Neural cell (in vitro differentiated cells): ENCODE data around the gene ME2.

Source experiments
- CTCF ChIP-seq: fragments of 450-650 bp; IDR thresholded peaks from 2 replicates; pipeline ENCODE4 v1.5.1; 2014; ENCODE audit warnings: antibody characterized with exemption, mild to moderate bottlenecking, moderate library complexity; ENCODE audit not compliant: poor library complexity, severe bottlenecking
- EZH2 ChIP-seq: fragments of 200-600, 300-800 bp; shearing (Covaris generic), sonication (generic); IDR thresholded peaks from 2 replicates; pipeline ENCODE4 v1.6.1; 2014; ENCODE audit warnings: antibody characterized with exemption, low read length, borderline replicate concordance, mild to moderate bottlenecking; ENCODE audit not compliant: insufficient read depth, poor library complexity, severe bottlenecking
- POLR2AphosphoS5 ChIP-seq: IDR thresholded peaks from 2 replicates; pipeline ENCODE4 v1.6.1; 2012
- REST ChIP-seq: IDR thresholded peaks from 2 replicates; pipeline ENCODE4 v1.6.1; 2012; ENCODE audit warnings: borderline replicate concordance

- TF ChIP-seq CTCF (no peak), EZH2 (no peak), POLR2AphosphoS5 (no peak), REST (no peak)
These were observed 31.7 kb upstream of the ME2 start for GRCh38 chr18:50847192-50847591.
